GM23248 (cell line): ENCODE data around the gene TPO. TPM values are rescaled to one million over a fixed set of nuclear protein-coding genes. Genes with fewer than 3 reads are reported as not detected.

Experiments used
- DNase-seq: peaks from one replicate; pipeline ENCODE4 v3.0.0-alpha.2; 2015
- H2AFZ ChIP-seq: fragments of 200-600 bp; sonication (generic); 2 replicates; pipeline ENCODE4 v1.6.1; 2016; ENCODE audit warnings: antibody characterized with exemption
- H3F3A ChIP-seq: fragments of 200-600 bp; sonication (generic); 2 replicates; pipeline ENCODE4 v1.6.1; 2016; ENCODE audit warnings: mild to moderate bottlenecking, antibody characterized with exemption, mixed run types; ENCODE audit not compliant: insufficient read depth
- H3K27ac ChIP-seq: fragments of 200-600 bp; sonication (generic); 2 replicates; pipeline ENCODE4 v1.5.1; 2016; ENCODE audit warnings: mild to moderate bottlenecking
- H3K27me3 ChIP-seq: fragments of 200-600 bp; sonication (generic); replicated peaks from 2 replicates; pipeline ENCODE4 v1.6.1; 2016; ENCODE audit warnings: mild to moderate bottlenecking; ENCODE audit not compliant: insufficient read depth
- H3K36me3 ChIP-seq: fragments of 200-600 bp; sonication (generic); 2 replicates; pipeline ENCODE4 v1.6.1; 2016; ENCODE audit warnings: low read depth, mild to moderate bottlenecking
- H3K4me1 ChIP-seq: fragments of 200-600 bp; sonication (generic); 2 replicates; pipeline ENCODE4 v1.6.1; 2016; ENCODE audit warnings: mild to moderate bottlenecking; ENCODE audit not compliant: insufficient read depth
- H3K4me2 ChIP-seq: fragments of 200-600 bp; sonication (generic); one replicate; pipeline ENCODE4 v1.6.1; 2016; ENCODE audit warnings: mild to moderate bottlenecking; ENCODE audit not compliant: unreplicated experiment
- H3K4me3 ChIP-seq: fragments of 200-600 bp; sonication (generic); 2 replicates; pipeline ENCODE4 v1.5.1; 2016; ENCODE audit warnings: mild to moderate bottlenecking
- H3K79me2 ChIP-seq: fragments of 200-600 bp; sonication (generic); 2 replicates; pipeline ENCODE4 v1.6.1; 2016; ENCODE audit warnings: mild to moderate bottlenecking; ENCODE audit not compliant: insufficient read depth
- H3K9ac ChIP-seq: fragments of 200-600 bp; sonication (generic); 2 replicates; pipeline ENCODE4 v1.6.1; 2016; ENCODE audit warnings: mild to moderate bottlenecking
- H3K9me2 ChIP-seq: fragments of 200-600 bp; sonication (generic); 2 replicates; pipeline ENCODE4 v1.6.1; 2016; ENCODE audit warnings: mixed run types, mild to moderate bottlenecking, moderate library complexity; ENCODE audit not compliant: insufficient read depth
- H3K9me3 ChIP-seq: fragments of 200-600 bp; sonication (generic); one replicate; pipeline ENCODE4 v1.6.1; 2017; ENCODE audit warnings: low read depth
- H4K20me1 ChIP-seq: fragments of 200-600 bp; sonication (generic); 2 replicates; pipeline ENCODE4 v1.6.0; 2016; ENCODE audit not compliant: insufficient read depth
- EZH2 ChIP-seq: fragments of 200-600 bp; sonication (generic); IDR thresholded peaks from 2 replicates; pipeline ENCODE4 v1.6.1; 2018; ENCODE audit warnings: antibody characterized with exemption, mild to moderate bottlenecking; ENCODE audit not compliant: insufficient read depth, poor library complexity, severe bottlenecking
- EZH2phosphoT487 ChIP-seq: fragments of 200-600 bp; sonication (generic); IDR thresholded peaks from 2 replicates; pipeline ENCODE4 v1.6.1; 2018; ENCODE audit warnings: antibody characterized with exemption, moderate library complexity, mild to moderate bottlenecking, low read depth; ENCODE audit not compliant: insufficient read depth
- WGBS, 2 experiments: methylation state at CpG; one replicate each; pipeline ENCODE4 v1.1.6; 2015 to 2017; ENCODE audit warnings: low lambda C conversion rate in 2 of 2, low coverage in 1 of 2; ENCODE audit errors: missing lambda C conversion rate in 2 of 2; 5-methylcytosine and 5-hydroxymethylcytosine counted together
- in situ Hi-C: fragments of 300-500 bp; cut with MboI; formaldehyde crosslinking; loops from 2 replicates; pipeline ENCODE4 v1.15.0; 2020
- polyA plus RNA-seq: library from polyadenylated mRNA; unstranded; fragments of >200 nt; fragmentation: Nextera tagmentation; extraction: Ambion mirVana; gene quantifications from 2 replicates; pipeline ENCODE4 v1.2.1, GENCODE V29; 2016
- total RNA-seq: library from RNA; depleted of rRNA; stranded (reverse); fragments of >200 nt; shearing (Covaris generic); gene quantifications from 2 replicates; pipeline ENCODE4 v1.2.3, GENCODE V29; 2014

The TPO gene
- total and polyA plus RNA-seq, 2 experiments from 2014 or later, result not detected

DNA sequence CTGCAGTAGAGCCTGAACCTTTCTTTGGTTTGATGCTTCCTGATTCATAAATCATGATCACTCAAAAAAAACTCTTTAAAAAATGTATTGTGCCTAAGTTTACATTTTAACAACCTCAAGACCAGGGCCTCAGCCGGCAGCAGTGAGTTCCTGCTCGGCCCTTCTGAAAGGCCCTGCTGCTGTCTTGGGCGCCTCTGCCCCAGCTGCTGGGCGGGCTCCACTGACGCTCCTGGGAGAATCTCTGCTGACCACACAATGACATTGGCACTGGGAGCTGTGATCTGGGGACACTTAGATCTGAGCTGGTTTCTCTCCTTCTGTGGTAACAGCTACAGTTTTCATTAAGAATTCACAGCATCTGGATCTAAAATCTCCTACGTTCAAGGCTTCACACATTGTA lies 25.7 kb downstream of the TPO start:
- Histone ChIP-seq H3K27ac (no peak overlapping the region), H3K4me1 (no peaks in the 10 kb centered on the region), H3K4me3 (no peak overlapping the region), H3K27me3 (no peaks in the 10 kb centered on the region), H3K9me2 (no peaks in the 10 kb centered on the region), H3K9ac (no peak overlapping the region), H3K79me2 (no peaks in the 10 kb centered on the region), H4K20me1 (no peaks in the 10 kb centered on the region), H3K36me3 (no peaks in the 10 kb centered on the region), H3K4me2 (no peak overlapping the region), H3F3A (no peaks in the 10 kb centered on the region), H2AFZ (no peak overlapping the region), H3K9me3 (no peaks in the 10 kb centered on the region)
- in situ Hi-C loops, result no loop called here
- DNase-seq, result no peak
- WGBS, 2 experiments, result 33 to 40% methylated on average over 6 of the region's 6 CpGs
- TF ChIP-seq EZH2phosphoT487 (no peak), EZH2 (no peak)

DNA sequence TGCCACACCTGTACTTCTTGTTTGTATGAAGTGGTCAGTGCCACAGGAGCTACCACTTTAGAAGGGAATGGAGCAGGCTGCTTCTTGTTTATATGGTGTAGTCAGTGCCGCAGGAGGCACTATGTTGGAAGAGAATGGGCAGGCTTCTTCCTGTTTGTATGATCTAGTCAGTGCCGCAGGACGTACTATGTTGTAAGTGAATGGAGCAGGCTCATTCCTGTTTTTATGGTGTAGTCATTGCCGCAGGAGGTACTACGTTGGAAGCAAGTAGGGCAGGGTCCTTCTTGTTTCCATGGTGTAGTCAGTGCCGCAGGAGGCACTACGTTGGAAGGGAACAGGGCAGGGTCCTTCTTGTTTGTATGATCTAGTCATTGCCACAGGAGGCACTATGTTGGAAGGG lies 27.3 kb downstream of the TPO start:
- H3K27ac ChIP-seq, result no peak overlapping the region
- no peak overlapping the region for H3K4me3 ChIP-seq
- H3F3A ChIP-seq, result no peaks in the 10 kb centered on the region
- no peaks in the 10 kb centered on the region for H3K79me2 ChIP-seq
- no peak overlapping the region for H3K9ac ChIP-seq
- H3K9me2 ChIP-seq, result no peaks in the 10 kb centered on the region
- H2AFZ ChIP-seq, result no peak overlapping the region
- H3K4me2 ChIP-seq, result no peak overlapping the region
- no peaks in the 10 kb centered on the region for H4K20me1 ChIP-seq
- in situ Hi-C loops, result no loop called here
- DNase-seq, result no peak
- H3K4me1 ChIP-seq, result no peaks in the 10 kb centered on the region
- 41 to 42% methylated on average over 7 of the region's 7 CpGs for WGBS, 2 experiments
- H3K27me3 ChIP-seq, result no peaks in the 10 kb centered on the region
- TF ChIP-seq EZH2 (no peak), EZH2phosphoT487 (no peak)
- no peaks in the 10 kb centered on the region for H3K36me3 ChIP-seq
- H3K9me3 ChIP-seq, result no peaks in the 10 kb centered on the region

DNA sequence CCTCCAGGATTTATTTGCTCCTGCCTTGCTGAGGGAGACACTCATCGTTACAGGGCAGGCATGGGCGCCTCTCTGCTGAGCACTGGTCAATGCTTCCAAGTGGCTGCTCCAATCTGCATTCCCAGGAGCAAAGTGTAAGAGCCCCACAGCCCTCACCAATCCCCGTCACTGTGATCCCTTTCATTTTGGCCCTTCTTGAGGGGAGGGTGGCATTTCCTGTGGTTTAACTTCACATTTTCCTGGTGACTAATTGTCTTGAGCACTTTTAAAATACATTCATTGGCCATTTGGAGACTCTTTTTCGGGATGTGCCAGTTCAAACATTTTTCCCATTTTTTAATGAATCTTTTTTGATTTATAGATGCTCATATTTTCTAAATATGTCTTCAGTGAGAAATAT lies 33.0 kb downstream of the TPO start:
- Histone ChIP-seq H3K4me3 (no peak overlapping the region), H3K4me2 (no peak overlapping the region), H2AFZ (no peak overlapping the region), H3K9me3 (no peaks in the 10 kb centered on the region), H4K20me1 (no peaks in the 10 kb centered on the region), H3K27ac (no peak overlapping the region), H3K9ac (no peak overlapping the region), H3K4me1 (no peaks in the 10 kb centered on the region), H3K79me2 (no peaks in the 10 kb centered on the region), H3K9me2 (no peaks in the 10 kb centered on the region), H3F3A (no peaks in the 10 kb centered on the region), H3K27me3 (no peaks in the 10 kb centered on the region), H3K36me3 (no peaks in the 10 kb centered on the region)
- DNase-seq, result no peak
- in situ Hi-C loops, result no loop called here
- TF ChIP-seq EZH2, result no peak
- TF ChIP-seq EZH2phosphoT487, result no peak
- 1 to 3% methylated on average over 4 of the region's 4 CpGs for WGBS, 2 experiments

DNA sequence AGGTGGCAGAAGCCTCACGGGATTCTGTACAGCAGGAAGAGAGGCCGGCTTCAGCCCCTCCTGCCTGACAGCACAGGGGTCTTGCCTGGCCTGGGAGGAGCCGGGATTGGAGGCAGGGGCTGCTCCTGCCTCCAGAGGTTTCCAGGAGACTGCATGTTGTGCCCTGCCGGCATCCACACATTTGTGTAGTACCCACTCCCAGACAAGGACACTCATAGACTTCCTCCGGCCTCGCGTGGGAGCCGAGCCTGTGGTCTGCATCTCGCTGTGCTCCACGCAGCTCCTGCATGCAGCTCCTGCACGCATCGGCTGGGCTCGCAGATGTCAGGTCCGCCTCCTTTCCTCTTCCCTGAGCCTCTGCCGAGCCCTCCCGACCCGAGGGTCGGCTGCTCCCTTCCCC lies 34.7 kb downstream of the TPO start:
- in situ Hi-C loops, result no loop called here
- Histone ChIP-seq H3K27ac (no peak overlapping the region), H3K4me2 (no peak overlapping the region), H3K36me3 (no peaks in the 10 kb centered on the region), H3K4me3 (no peak overlapping the region), H3K9ac (no peak overlapping the region), H3K27me3 (no peaks in the 10 kb centered on the region), H3K4me1 (no peaks in the 10 kb centered on the region), H2AFZ (no peak overlapping the region), H3K79me2 (no peaks in the 10 kb centered on the region), H3K9me2 (no peaks in the 10 kb centered on the region), H4K20me1 (no peaks in the 10 kb centered on the region), H3K9me3 (no peaks in the 10 kb centered on the region), H3F3A (no peaks in the 10 kb centered on the region)
- 29 to 38% methylated on average over 16 to 18 of the region's 18 CpGs for WGBS, 2 experiments
- TF ChIP-seq EZH2 (no peak), EZH2phosphoT487 (no peak)
- DNase-seq, result no peak

DNA sequence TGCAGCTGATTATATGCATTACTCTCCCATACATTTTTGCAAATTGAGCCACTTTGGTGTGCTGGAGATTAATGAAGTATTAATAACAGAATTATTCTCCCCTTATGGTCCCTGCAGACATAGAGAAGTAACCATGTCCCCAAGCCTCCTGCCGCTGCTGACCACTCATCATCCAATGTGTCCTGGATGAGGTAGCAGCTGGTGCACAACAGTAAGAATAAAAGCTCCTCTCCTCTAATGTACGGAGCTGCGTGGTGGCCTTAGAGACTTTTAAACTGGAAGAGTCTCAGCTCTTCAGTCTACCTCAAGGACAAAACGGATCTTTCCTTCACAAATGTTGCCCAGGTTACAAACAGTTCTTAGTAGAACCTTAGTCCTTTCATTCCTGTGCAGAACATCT lies 37.7 kb downstream of the TPO start:
- Histone ChIP-seq H3K79me2 (no peaks in the 10 kb centered on the region), H3F3A (no peaks in the 10 kb centered on the region), H4K20me1 (no peaks in the 10 kb centered on the region), H3K27me3 (no peaks in the 10 kb centered on the region), H3K36me3 (no peaks in the 10 kb centered on the region), H3K9ac (no peak overlapping the region), H3K9me2 (no peaks in the 10 kb centered on the region), H3K4me3 (no peak overlapping the region), H3K27ac (no peak overlapping the region), H3K9me3 (no peaks in the 10 kb centered on the region), H3K4me1 (no peaks in the 10 kb centered on the region), H2AFZ (no peak overlapping the region), H3K4me2 (no peak overlapping the region)
- TF ChIP-seq EZH2phosphoT487 (no peak), EZH2 (no peak)
- in situ Hi-C loops, result no loop called here
- DNase-seq, result no peak
- WGBS, 2 experiments, result 38 to 45% methylated on average over 4 of the region's 4 CpGs
